GM18502 (cell line): ENCODE measurements around the gene CACNA1A.
"Not testable (repeated sequence)": the region's sequence is repeated elsewhere in the genome, so short reads cannot be mapped to it uniquely, and the experiment has no call there.

ENCODE experiments used
- ATAC-seq: cut with Tn5 transposase; IDR thresholded peaks from one replicate; pipeline ENCODE4 v1.9.1; 2021; ENCODE audit warnings: mild to moderate bottlenecking; ENCODE audit not compliant: unreplicated experiment, poor library complexity

Gene CACNA1A

GRCh38 chr19:13373599-13373998, 132.7 kb downstream of the CACNA1A start:
- no peak for ATAC-seq

GRCh38 chr19:13370948-13371347, 135.3 kb downstream of the CACNA1A start:
- no peak for ATAC-seq

GRCh38 chr19:13366529-13367143, 139.6 kb downstream of the CACNA1A start:
- ATAC-seq, result no peak

GRCh38 chr19:13363954-13364353, 142.3 kb downstream of the CACNA1A start:
- no peak for ATAC-seq

GRCh38 chr19:13363245-13363644, 143.0 kb downstream of the CACNA1A start:
- no peak for ATAC-seq

GRCh38 chr19:13362668-13363067, 143.6 kb downstream of the CACNA1A start:
- ATAC-seq, result no peak

- not testable (repeated sequence) for ATAC-seq
Measured at GRCh38 chr19:13361726-13362125, 144.6 kb downstream of the CACNA1A start.

GRCh38 chr19:13356686-13357280, 149.5 kb downstream of the CACNA1A start:
- ATAC-seq, result no peak

- ATAC-seq, result no peak
Measured at GRCh38 chr19:13356185-13356584, 150.1 kb downstream of the CACNA1A start.

- ATAC-seq, result no peak
Measured at GRCh38 chr19:13355356-13355755, 150.9 kb downstream of the CACNA1A start.

GRCh38 chr19:13353625-13354024, 152.7 kb downstream of the CACNA1A start:
- ATAC-seq, result no peak

GRCh38 chr19:13350759-13351158, 155.5 kb downstream of the CACNA1A start:
- ATAC-seq, result no peak

- no peak for ATAC-seq
Measured at GRCh38 chr19:13350072-13350471, 156.2 kb downstream of the CACNA1A start.

GRCh38 chr19:13347367-13347766, 158.9 kb downstream of the CACNA1A start:
- ATAC-seq, result no peak

- ATAC-seq, result no peak
Measured at GRCh38 chr19:13343514-13343913, 162.8 kb downstream of the CACNA1A start.

- ATAC-seq, result no peak
Measured at GRCh38 chr19:13342672-13343071, 163.6 kb downstream of the CACNA1A start.

GRCh38 chr19:13339869-13340268, 166.4 kb downstream of the CACNA1A start:
- no peak for ATAC-seq

- ATAC-seq, result no peak
Measured at GRCh38 chr19:13337181-13337580, 169.1 kb downstream of the CACNA1A start.

- ATAC-seq, result no peak
Measured at GRCh38 chr19:13334801-13335481, 171.3 kb downstream of the CACNA1A start.

- no peak for ATAC-seq
Measured at GRCh38 chr19:13330285-13330684, 176.0 kb downstream of the CACNA1A start.

GRCh38 chr19:13329766-13330165, 176.5 kb downstream of the CACNA1A start:
- no peak for ATAC-seq

- ATAC-seq, result no peak
Measured at GRCh38 chr19:13328241-13328640, 178.0 kb downstream of the CACNA1A start.
